Activated CD8-positive, alpha-beta memory T cell treated with anti-CD3 and anti-CD28 coated beads for 36 hours (primary cell): ENCODE data around the gene NAV2. TPM values are rescaled to one million over a fixed set of nuclear protein-coding genes. Genes with fewer than 3 reads are reported as not detected.
"Not testable (repeated sequence)": the region's sequence is repeated elsewhere in the genome, so short reads cannot be mapped to it uniquely, and the experiment has no call there.

Experiments used
- CTCF ChIA-PET: fragments of 350-600 bp; sonication (Branson Sonifier 250); formaldehyde crosslinking; loops from one replicate; lab custom pipeline; 2021; ENCODE audit warnings: antibody characterized with exemption; lab: Charles Lee
- POLR2A ChIA-PET: fragments of 350-600 bp; sonication (Branson Sonifier 250); formaldehyde crosslinking; loops from one replicate; lab custom pipeline; 2021; ENCODE audit warnings: antibody characterized with exemption; lab: Charles Lee
- total RNA-seq, 2 experiments: library from RNA; stranded (reverse); gene quantifications; one replicate each; pipeline ENCODE4 v1.2.3, GENCODE V29; 2021

NAV2 gene
- total RNA-seq, 2 experiments from 2014 or later = 0.23 to 0.25 TPM

- POLR2A ChIA-PET = no interaction called here
- CTCF ChIA-PET = interaction anchor here (0.6 kb wide), 1 partner anchor 296 kb away, joined by 3 read pairs; no protein-coding TSS in a partner anchor
Measured at GRCh38 chr11:20117291-20117690, 404.7 kb downstream of the NAV2 start.

DNA sequence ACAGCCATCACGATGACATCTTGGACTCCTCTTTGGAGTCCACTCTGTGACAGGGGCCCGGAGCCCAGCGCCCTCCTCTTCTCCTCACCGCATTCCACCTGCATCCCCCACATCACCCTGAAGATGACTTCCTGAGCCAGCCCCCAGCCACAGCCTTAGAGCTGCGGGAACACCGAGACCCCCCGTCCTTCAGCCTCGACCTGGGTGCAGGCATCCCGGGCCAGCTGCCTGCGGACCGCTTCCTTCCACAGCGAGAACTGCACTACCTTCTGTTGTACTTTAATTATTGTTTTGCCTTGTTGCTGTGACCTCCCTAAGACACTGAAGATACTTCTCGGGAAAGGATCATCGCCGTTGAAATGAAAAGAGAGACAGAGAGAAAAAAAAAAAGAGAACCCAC, 405.6 kb downstream of the NAV2 start:
- POLR2A ChIA-PET = no interaction called here

GRCh38 chr11:20119315-20119714, 406.7 kb downstream of the NAV2 start:
- POLR2A ChIA-PET = no interaction called here
- CTCF ChIA-PET = interaction anchor here (1.6 kb wide), 1 partner anchor 9 kb away, joined by 7 read pairs; no protein-coding TSS in a partner anchor

More for the DNA sequence above, 405.6 kb downstream of the NAV2 start:
- CTCF ChIA-PET = interaction anchor here (1.6 kb wide), 1 partner anchor 10 kb away, joined by 7 read pairs; no protein-coding TSS in a partner anchor

DNA sequence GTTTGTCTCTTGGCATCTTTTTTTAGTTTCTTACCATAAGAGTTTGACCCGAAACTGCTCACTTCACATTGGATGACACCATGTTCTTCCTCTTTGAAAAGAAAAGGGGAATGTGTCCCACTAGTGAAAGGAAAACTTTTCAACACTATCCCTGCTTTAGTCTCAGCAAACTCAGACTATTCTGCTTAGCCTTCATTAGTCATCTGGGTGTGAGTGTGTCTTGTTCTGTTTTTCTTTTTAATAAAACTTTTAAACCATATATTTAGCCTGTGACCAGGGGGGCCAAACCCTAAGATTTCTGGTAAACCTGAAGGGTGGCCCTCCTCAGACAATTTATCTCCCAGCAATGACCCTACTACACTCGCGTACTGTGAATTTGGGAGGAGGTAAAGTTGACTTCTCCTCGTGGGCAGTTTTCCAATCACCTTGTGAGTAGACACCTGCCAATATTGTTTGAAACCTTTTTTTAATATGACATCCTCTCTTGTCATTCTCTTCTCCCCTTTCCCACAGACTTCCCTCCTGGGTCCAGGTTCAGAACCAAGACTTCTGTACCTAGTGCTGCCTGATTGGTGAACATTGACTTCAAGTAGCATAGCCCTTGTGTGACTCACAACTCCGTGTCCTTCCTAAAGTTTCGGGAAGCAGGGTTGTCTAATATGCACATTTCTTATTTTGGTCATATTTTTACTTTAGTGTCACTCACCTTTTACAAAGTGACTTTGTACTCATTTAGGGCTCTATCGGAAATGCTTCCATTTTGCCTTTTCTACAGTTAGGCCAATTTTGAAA, 407.7 kb downstream of the NAV2 start:
- CTCF ChIA-PET = no interaction called here
- POLR2A ChIA-PET = no interaction called here

DNA sequence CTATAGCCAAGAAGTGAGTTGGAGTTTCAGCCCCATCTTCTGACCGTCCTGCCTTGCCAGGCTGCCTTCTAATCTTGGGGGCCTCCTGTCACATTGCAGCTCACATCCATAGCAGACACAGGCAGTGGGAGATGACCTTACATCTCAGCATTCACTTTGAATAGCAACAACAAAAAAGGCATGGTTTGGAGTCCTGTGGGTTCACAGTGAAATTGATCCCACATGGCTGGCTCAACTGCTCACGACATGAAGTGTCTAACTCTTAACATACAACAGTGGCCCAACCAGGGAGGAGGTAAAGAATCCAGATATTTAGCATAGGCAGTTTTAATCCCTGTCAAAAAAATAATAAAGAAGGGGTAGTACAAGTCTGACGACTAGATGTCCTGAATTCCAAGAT, 409.5 kb downstream of the NAV2 start:
- POLR2A ChIA-PET = no interaction called here
- CTCF ChIA-PET = no interaction called here

DNA sequence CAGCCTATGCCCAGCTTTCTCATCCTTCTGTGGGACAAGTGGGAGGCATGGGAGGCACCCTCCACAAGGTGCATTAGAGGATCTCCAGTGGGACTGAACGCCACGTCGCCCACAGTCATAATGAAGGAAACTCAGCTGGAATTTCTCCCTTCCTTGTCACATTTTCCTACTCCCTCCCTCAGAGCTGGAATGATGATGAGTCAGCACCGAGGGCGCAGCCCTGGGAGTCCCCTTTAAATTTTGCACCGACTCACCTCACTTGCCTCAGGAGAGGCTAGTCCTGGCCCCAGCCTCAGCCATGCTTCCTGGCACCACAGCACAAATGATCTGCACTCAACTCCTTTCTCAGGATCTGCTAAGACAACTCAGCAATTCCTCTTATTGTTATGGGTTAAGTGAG, 413.3 kb downstream of the NAV2 start:
- ChIA-PET POLR2A (no interaction called here), CTCF (no interaction called here)

DNA sequence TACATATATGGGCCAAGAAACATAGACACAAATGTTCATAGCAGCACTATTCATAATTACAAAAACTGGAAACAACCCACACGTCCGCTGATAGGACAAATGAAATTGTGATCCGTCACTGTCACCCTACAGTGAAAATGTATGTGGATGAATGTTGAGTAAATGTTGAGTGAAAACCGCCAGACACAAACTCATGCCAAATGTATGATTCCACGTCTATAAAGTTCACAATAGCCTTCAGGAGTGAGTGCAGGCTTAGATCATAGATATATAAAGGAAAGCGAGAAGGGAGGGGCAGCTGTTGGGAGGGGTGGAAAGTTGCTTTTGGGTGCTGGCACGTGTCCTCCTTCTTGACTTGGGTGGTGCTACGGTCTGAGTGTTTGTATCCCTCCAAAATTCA, 414.1 kb downstream of the NAV2 start:
- CTCF ChIA-PET = interaction anchor here (2.8 kb wide), 1 partner anchor 11 kb away, joined by 10 read pairs; no protein-coding TSS in a partner anchor
- POLR2A ChIA-PET = no interaction called here

- CTCF ChIA-PET = interaction anchor here (0.7 to 2.8 kb wide), 16 partner anchors 9 to 482 kb away, joined by 3 to 35 read pairs (median 4); no protein-coding TSS in a partner anchor
- POLR2A ChIA-PET = no interaction called here
Measured at GRCh38 chr11:20127671-20128527, 415.3 kb downstream of the NAV2 start.

DNA sequence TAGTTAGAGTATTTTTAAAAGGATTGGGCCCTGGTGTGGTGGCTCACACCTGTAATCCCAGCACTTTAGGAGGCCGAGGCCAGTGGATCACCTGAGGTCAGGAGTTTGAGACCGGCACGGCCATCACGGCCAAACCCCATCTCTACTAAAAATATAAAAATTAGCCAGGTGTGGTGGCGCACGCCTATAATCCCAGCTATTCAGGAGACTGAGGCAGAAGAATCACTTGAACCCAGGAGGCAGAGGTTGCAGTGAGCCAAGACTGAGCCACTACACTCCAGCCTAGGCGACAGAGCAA, 415.8 kb downstream of the NAV2 start:
- CTCF ChIA-PET = interaction anchor here (0.7 to 2.8 kb wide), 15 partner anchors 9 to 481 kb away, joined by 3 to 35 read pairs (median 4); no protein-coding TSS in a partner anchor

GRCh38 chr11:20129665-20130064, 417.0 kb downstream of the NAV2 start:
- CTCF ChIA-PET = interaction anchor here (2.0 to 2.8 kb wide), 3 partner anchors 8 to 480 kb away, joined by 5 to 35 read pairs (median 10); no protein-coding TSS in a partner anchor
- POLR2A ChIA-PET = no interaction called here

More for the DNA sequence above, 415.8 kb downstream of the NAV2 start:
- POLR2A ChIA-PET = not testable (repeated sequence)

GRCh38 chr11:20131788-20132666, 419.4 kb downstream of the NAV2 start:
- POLR2A ChIA-PET = no interaction called here
- CTCF ChIA-PET = interaction anchor here (0.6 to 2.7 kb wide), 10 partner anchors 9 to 1393 kb away, joined by 3 to 18 read pairs (median 3); no protein-coding TSS in a partner anchor

GRCh38 chr11:20132667-20133039, 420.0 kb downstream of the NAV2 start:
- ChIA-PET POLR2A (no interaction called here), CTCF (interaction anchor here (0.6 to 2.7 kb wide), 7 partner anchors 8 to 1394 kb away, joined by 3 to 18 read pairs (median 5); no protein-coding TSS in a partner anchor)

GRCh38 chr11:20134991-20135736, 422.5 kb downstream of the NAV2 start:
- CTCF ChIA-PET = no interaction called here
- POLR2A ChIA-PET = no interaction called here

DNA sequence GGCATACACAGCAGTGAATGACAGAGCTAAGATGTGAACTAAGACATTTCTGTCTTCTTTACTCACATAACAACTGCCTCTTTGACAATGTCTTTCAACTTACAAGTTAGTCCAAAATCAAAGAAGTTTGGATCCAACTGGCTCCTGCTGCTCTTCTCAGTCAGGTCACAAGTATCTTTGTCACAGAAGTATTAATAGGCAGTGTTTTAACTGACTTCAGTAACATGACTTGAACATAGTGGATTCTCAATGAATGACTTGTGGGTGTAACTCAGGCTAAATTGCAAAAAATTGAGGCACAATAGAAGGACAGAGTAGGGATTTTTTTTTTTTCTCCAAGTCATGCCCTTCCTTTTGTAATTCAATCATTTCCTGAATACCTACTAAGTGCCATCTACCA, 425.0 kb downstream of the NAV2 start:
- POLR2A ChIA-PET = no interaction called here

GRCh38 chr11:20138707-20139106, 426.1 kb downstream of the NAV2 start:
- ChIA-PET POLR2A (no interaction called here), CTCF (no interaction called here)

More for the DNA sequence above, 425.0 kb downstream of the NAV2 start:
- CTCF ChIA-PET = interaction anchor here (2.1 kb wide), 1 partner anchor 9 kb away, joined by 10 read pairs; no protein-coding TSS in a partner anchor

DNA sequence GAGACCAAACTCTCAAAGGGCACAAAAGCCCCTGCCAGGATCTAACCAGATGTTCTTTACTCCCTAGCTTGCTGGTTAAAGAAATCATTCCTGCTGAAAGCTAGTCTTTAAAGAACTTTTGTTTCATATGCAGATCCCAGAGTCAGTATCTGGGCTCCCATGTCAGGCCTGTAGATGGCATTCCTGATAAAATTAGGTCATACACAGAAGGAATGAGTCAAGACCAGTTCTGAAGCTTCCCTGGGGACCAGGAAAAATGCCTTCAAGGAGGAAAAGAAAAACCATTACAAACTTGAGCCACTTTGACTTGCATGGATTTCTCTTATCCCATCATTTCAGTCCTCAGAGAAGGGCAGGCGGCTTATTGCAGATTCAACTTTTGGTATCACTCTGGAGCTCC, 441.7 kb downstream of the NAV2 start:
- ChIA-PET CTCF (interaction anchor here (1.0 kb wide), 1 partner anchor 22 kb away, joined by 5 read pairs; no protein-coding TSS in a partner anchor), POLR2A (no interaction called here)

DNA sequence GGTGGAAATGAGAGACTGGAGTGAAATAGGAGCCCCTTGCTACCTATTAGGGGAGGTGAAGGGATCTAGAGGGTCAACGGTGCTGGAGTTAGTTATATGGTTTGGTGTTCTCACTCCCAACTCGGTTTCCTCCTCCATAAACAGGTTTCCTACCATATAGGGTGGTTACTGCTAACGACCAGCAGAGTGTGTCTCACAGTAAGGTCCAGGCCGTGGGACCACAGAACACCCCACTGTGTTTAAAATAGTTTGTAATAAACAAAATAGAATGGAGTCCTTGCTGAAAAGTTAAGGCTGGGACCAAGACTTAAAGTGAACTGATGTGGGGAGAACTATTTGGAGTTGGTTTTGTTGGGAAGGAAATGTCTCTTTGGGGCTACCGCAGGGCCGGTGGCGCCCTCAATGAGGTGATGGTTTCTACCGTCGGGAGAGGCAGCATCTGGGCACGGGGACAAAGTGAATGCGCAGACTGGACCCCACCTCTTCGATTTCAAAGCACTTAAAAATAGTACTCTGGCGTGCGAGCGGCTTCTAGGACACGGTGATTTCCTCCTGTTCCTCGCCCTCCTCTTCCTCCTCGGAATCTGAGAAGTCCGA, 443.1 kb downstream of the NAV2 start:
- CTCF ChIA-PET = interaction anchor here (1.1 kb wide), 1 partner anchor 28 kb away, joined by 5 read pairs; no protein-coding TSS in a partner anchor

More for the DNA sequence above, 443.1 kb downstream of the NAV2 start:
- POLR2A ChIA-PET = no interaction called here
